ENCODE results near the gene FBXL17. TPM values are rescaled to one million over a fixed set of nuclear protein-coding genes. Genes with fewer than 3 reads are reported as not detected.

The FBXL17 gene
- total and polyA plus RNA-seq, 2 of the 4 experiments (the other 2 are of a cell fraction) = 3.9 to 8.1 TPM

DNA sequence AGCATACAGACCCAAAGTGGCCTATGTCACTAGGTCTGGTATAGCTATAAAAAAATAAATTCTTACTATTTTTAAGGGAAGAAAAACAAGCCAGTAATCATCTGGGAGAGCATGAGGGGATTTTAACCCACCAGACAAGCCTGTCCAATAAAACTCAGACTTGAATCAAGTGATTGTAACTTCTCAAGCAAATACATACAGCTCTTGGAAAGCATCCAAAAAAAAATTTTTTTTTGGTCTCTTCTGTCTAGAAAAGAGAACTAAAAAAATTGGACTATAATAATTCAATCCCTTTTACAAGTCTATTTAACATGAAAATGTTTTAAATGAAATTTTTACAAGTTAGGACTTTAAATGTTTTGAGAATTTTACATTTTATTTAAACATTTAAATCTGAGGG is 61.7 kb downstream of the FBXL17 start:
- H2AK9ac ChIP-seq (replicated peaks; ENCODE audit: low read depth, low read length, poor library complexity) = no peak overlapping the region
- no peaks in the 10 kb centered on the region; the same call in 1 of the 2 replicates for H3K9me1 ChIP-seq (ENCODE audit: insufficient read depth, low read length)
- dilution Hi-C loops (cut with HindIII; ENCODE audit: low sequenced_read_pairs, unreplicated experiment) (no loop called here), in situ Hi-C loops (cut with MboI; ENCODE audit: low sequenced_read_pairs) (no loop called here), intact Hi-C loops (cut with micrococcal nuclease) (no loop called here)
- ATAC-seq (ENCODE audit: low read depth) (no peak), DNase-seq (no peak)
- H2BK15ac ChIP-seq (ENCODE audit: low read depth, low read length) = no peak overlapping the region
- no peak for TF ChIP-seq CHD1 (IDR thresholded peaks at IDR 0.05; ENCODE audit: low read depth, low read length)
- no peak for TF ChIP-seq RCOR1 (IDR thresholded peaks at IDR 0.05; ENCODE audit: insufficient replicate concordance, low read length)
- TF ChIP-seq BHLHE40 (IDR thresholded peaks at IDR 0.05; ENCODE audit: low read depth, low read length) = no peak
- no peak for TF ChIP-seq CEBPB (IDR thresholded peaks at IDR 0.05; ENCODE audit: low read depth, low read length)
- no peak overlapping the region for H3K4me3 ChIP-seq (ENCODE audit: insufficient read depth, low read depth, low read length)
- no peak overlapping the region for H3K4ac ChIP-seq (ENCODE audit: low read depth, low read length)
- no peaks in the 10 kb centered on the region for H3K27me3 ChIP-seq (ENCODE audit: control insufficient read depth, insufficient read depth, low read length)
- POLR2A ChIA-PET (ENCODE audit: unreplicated experiment) = no interaction called here
- H4K5ac ChIP-seq (ENCODE audit: low read depth, low read length) = no peak overlapping the region
- H3K27ac ChIP-seq (ENCODE audit: insufficient read depth, low read length) = no peak overlapping the region
- no peak overlapping the region for H2BK120ac ChIP-seq (ENCODE audit: low read depth, low read length)
- no peak overlapping the region for H4K91ac ChIP-seq (ENCODE audit: insufficient read depth, low read depth, low read length)
- H3K79me1 ChIP-seq (ENCODE audit: low read depth in 1 of 2, low read length in 2 of 2) = peaks cover 0 to 3% of the 10 kb centered on the region in 2 experiments; a peak in 2 of 4 replicates
- no peak overlapping the region for H3K9ac ChIP-seq (ENCODE audit: low read depth, low read length)
- BruUV-seq (replicated peaks) = no TSS peak
- H3K4me2 ChIP-seq (ENCODE audit: low read depth, low read length) = no peak overlapping the region
- no peak overlapping the region for H3K14ac ChIP-seq (replicated peaks; ENCODE audit: low read depth, low read length)
- H2AK5ac ChIP-seq (ENCODE audit: low read depth, low read length) = no peak overlapping the region
- H3K18ac ChIP-seq (ENCODE audit: low read depth, low read length) = no peak overlapping the region
- H4K8ac ChIP-seq (ENCODE audit: low read depth in 2 of 2, low read length in 2 of 2) = no peak overlapping the region
- H3K9me3 ChIP-seq (ENCODE audit: control insufficient read depth, insufficient read depth, low read length) = no peaks in the 10 kb centered on the region
- no peaks in the 10 kb centered on the region for H3K36me3 ChIP-seq (ENCODE audit: control insufficient read depth, insufficient read depth, low read length)
- no peaks in the 10 kb centered on the region for H4K20me1 ChIP-seq (ENCODE audit: insufficient read depth, low read length)
- H2AFZ ChIP-seq (replicated peaks; ENCODE audit: low read length, poor library complexity) = no peak overlapping the region
- H3K56ac ChIP-seq (ENCODE audit: extremely low read depth, insufficient read depth, low read length) = no peak overlapping the region
- CTCF ChIA-PET = no interaction called here
- H3K23ac ChIP-seq (ENCODE audit: low read depth, low read length) = no peak overlapping the region
- H2BK5ac ChIP-seq (ENCODE audit: low read depth, low read length, poor library complexity, severe bottlenecking) = no peak overlapping the region
- no peak overlapping the region for H2BK20ac ChIP-seq (ENCODE audit: low read depth, low read length)
- no peaks in the 10 kb centered on the region for H3K4me1 ChIP-seq (ENCODE audit: control insufficient read depth, insufficient read depth, low read length)

Measured in IMR-90 (cell line).